GM18873 (cell line): ENCODE results near the gene OR52E2.

Experiments
- ATAC-seq: cut with Tn5 transposase; IDR thresholded peaks from one replicate; pipeline ENCODE4 v1.9.1; 2021; ENCODE audit warnings: mild to moderate bottlenecking, moderate library complexity, moderate number of reproducible peaks; ENCODE audit not compliant: unreplicated experiment, low FRiP score

The OR52E2 gene

DNA sequence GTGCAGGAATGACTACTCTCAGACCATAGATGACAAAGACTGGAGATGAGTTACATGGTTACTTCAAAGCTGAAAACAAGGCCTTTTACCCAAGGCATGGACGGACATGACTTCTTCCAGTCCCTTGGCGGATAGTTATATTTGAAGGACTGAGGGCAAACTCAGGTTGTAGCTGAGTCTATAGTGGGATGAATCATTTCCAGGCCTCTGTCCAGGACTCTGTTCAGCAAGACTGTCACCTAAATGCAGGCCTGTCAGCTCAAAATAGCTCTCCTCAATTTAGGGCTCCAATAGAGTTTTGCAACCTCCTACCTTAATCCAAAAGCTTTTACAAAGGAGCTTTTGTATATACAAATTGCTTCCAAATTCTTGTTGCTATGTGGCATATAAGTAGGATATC is 37.4 kb downstream of the OR52E2 start:
- no peak for ATAC-seq

DNA sequence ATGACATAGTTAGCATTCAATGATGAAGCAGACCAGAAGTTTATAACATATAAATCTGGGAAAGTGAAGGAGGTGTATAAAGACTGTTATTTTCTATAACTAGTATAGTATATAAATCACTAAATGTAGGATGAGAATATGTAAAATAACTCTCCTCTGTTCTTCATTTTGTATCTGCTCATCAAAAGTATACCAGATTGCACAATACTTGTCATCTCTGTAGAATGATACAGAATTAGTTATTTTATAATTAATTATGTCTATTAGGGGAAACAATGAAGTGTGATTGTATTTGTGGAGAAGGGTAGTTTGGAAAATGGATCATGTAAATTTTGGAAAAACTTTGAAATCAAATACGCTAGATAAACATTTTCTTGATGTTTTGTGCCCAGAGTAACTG is 46.4 kb downstream of the OR52E2 start:
- no peak for ATAC-seq

DNA sequence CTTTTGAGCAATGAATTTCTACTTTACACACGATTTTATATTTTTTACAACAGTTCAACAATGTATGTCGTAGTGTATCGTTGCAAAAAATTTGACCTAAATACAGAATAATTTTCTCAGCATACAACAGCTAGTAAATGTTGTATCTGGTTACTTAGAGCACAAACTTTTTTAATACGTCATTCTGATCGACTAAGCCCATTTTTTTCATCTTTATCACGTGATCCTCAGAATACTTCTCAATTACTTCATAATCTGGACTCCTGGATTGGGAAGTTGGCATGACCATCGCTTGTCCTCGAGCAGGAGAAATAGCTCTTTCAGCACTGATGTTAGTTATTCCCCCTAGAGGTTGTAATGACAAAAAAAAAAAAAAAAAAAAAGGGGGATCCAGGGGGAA is 48.2 kb downstream of the OR52E2 start:
- ATAC-seq: no peak
